Astrocyte (in vitro differentiated cells and primary cell): ENCODE results near the gene VN1R5. TPM values are rescaled to one million over a fixed set of nuclear protein-coding genes. Genes with fewer than 3 reads are reported as not detected.

Experiments used
- DNase-seq: peaks from one replicate; pipeline ENCODE4 v3.0.0-alpha.2; 2010; ENCODE audit warnings: low read depth
- FAIRE-seq: peaks from 2 replicates; lab custom pipeline; 2011; peaks lifted over from hg19 to GRCh38; lab: Jason Lieb, UNC
- H2AFZ ChIP-seq: 2 replicates; pipeline ENCODE4 v1.6.0; 2012; ENCODE audit warnings: low read depth, low read length, inconsistent platforms
- H3K27ac ChIP-seq: 2 replicates; pipeline ENCODE4 v1.5.1; 2011; ENCODE audit warnings: low read depth, low read length, inconsistent platforms
- H3K27me3 ChIP-seq: 2 replicates; pipeline ENCODE4 v1.6.0; 2011; ENCODE audit warnings: low read length, inconsistent platforms; ENCODE audit not compliant: insufficient read depth
- H3K36me3 ChIP-seq: 2 replicates; pipeline ENCODE4 v1.5.1; 2011; ENCODE audit warnings: low read length, inconsistent platforms; ENCODE audit not compliant: insufficient read depth
- H3K4me1 ChIP-seq: 2 replicates; pipeline ENCODE4 v1.5.1; 2011; ENCODE audit warnings: low read length, inconsistent platforms; ENCODE audit not compliant: insufficient read depth
- H3K4me2 ChIP-seq: 2 replicates; pipeline ENCODE4 v1.6.0; 2012; ENCODE audit warnings: low read length, inconsistent platforms
- H3K4me3 ChIP-seq: 2 replicates; pipeline ENCODE4 v1.5.1; 2011; ENCODE audit warnings: low read depth, mild to moderate bottlenecking, low read length, inconsistent platforms; ENCODE audit not compliant: insufficient read depth
- H3K79me2 ChIP-seq: 2 replicates; pipeline ENCODE4 v1.6.0; 2012; ENCODE audit warnings: mild to moderate bottlenecking, low read length, inconsistent platforms; ENCODE audit not compliant: insufficient read depth
- H3K9ac ChIP-seq: 2 replicates; pipeline ENCODE4 v1.6.0; 2012; ENCODE audit warnings: mild to moderate bottlenecking, low read length, inconsistent platforms
- H3K9me3 ChIP-seq: 2 replicates; pipeline ENCODE4 v1.5.1; 2012; ENCODE audit warnings: low read depth, mild to moderate bottlenecking, low read length, inconsistent platforms; ENCODE audit not compliant: insufficient read depth
- H4K20me1 ChIP-seq: 2 replicates; pipeline ENCODE4 v1.6.0; 2012; ENCODE audit warnings: low read length, inconsistent platforms; ENCODE audit not compliant: insufficient read depth
- H3K27ac Mint-ChIP-seq: one replicate; pipeline ENCODE4 v1.8.0; 2021; ENCODE audit warnings: mild to moderate bottlenecking, mixed read lengths; ENCODE audit not compliant: unreplicated experiment
- H3K27me3 Mint-ChIP-seq: one replicate; pipeline ENCODE4 v1.8.0; 2021; ENCODE audit warnings: low read depth, mixed read lengths; ENCODE audit not compliant: unreplicated experiment
- H3K36me3 Mint-ChIP-seq: one replicate; pipeline ENCODE4 v1.8.0; 2021; ENCODE audit warnings: low read depth, mixed read lengths; ENCODE audit not compliant: unreplicated experiment
- H3K4me1 Mint-ChIP-seq: one replicate; pipeline ENCODE4 v1.8.0; 2021; ENCODE audit warnings: low read depth, mixed read lengths; ENCODE audit not compliant: unreplicated experiment
- H3K4me3 Mint-ChIP-seq: one replicate; pipeline ENCODE4 v1.8.0; 2021; ENCODE audit warnings: mild to moderate bottlenecking, moderate library complexity, mixed read lengths; ENCODE audit not compliant: unreplicated experiment
- H3K9me3 Mint-ChIP-seq: one replicate; pipeline ENCODE4 v1.8.0; 2021; ENCODE audit warnings: mild to moderate bottlenecking, mixed read lengths; ENCODE audit not compliant: unreplicated experiment
- CTCF ChIP-seq: IDR thresholded peaks from 2 replicates; pipeline ENCODE4 v1.5.1; 2011; ENCODE audit warnings: low read depth, mild to moderate bottlenecking, inconsistent platforms, low read length, moderate library complexity; ENCODE audit not compliant: insufficient read depth
- EZH2 ChIP-seq: IDR thresholded peaks from 2 replicates; pipeline ENCODE4 v1.6.1; 2012; ENCODE audit warnings: mild to moderate bottlenecking, low read length, inconsistent platforms; ENCODE audit not compliant: insufficient read depth
- total RNA-seq: library from RNA; stranded (reverse); gene quantifications from 2 replicates; pipeline ENCODE4 v1.2.1, GENCODE V29; 2021

Gene VN1R5
- total RNA-seq, 1 donor from 2014 or later: not detected

GRCh38 chr1:247241691-247242090 lies 14.2 kb upstream of the VN1R5 start:
- FAIRE-seq (no peak), DNase-seq (no peak)
- H3K27me3 Mint-ChIP-seq: peaks cover 3% of the 10 kb centered on the region
- H2AFZ ChIP-seq: no peak overlapping the region
- H3K27me3 ChIP-seq: no peaks in the 10 kb centered on the region
- no peak overlapping the region for H3K4me2 ChIP-seq
- TF ChIP-seq CTCF: no peak
- TF ChIP-seq EZH2: no peak
- no peaks in the 10 kb centered on the region for H3K36me3 ChIP-seq
- no peaks in the 10 kb centered on the region for H3K36me3 Mint-ChIP-seq
- peak overlapping the region; percentile 66 for H3K27ac Mint-ChIP-seq
- no peaks in the 10 kb centered on the region for H3K79me2 ChIP-seq
- no peak overlapping the region for H3K4me3 ChIP-seq
- peaks cover 4% of the 10 kb centered on the region for H3K4me1 Mint-ChIP-seq
- peaks cover 4% of the 10 kb centered on the region for H3K9me3 Mint-ChIP-seq
- no peaks in the 10 kb centered on the region for H3K4me1 ChIP-seq
- H3K4me3 Mint-ChIP-seq: no peak overlapping the region
- no peaks in the 10 kb centered on the region for H4K20me1 ChIP-seq
- no peak overlapping the region for H3K9ac ChIP-seq
- no peaks in the 10 kb centered on the region for H3K9me3 ChIP-seq
- no peak overlapping the region for H3K27ac ChIP-seq

- Histone ChIP-seq H4K20me1 (no peaks in the 10 kb centered on the region), H3K9me3 (no peaks in the 10 kb centered on the region), H3K4me2 (no peak overlapping the region), H3K4me3 (no peak overlapping the region), H3K27ac (no peak overlapping the region), H3K4me1 (no peaks in the 10 kb centered on the region), H3K9ac (no peak overlapping the region), H3K79me2 (no peaks in the 10 kb centered on the region), H3K27me3 (no peaks in the 10 kb centered on the region), H3K36me3 (no peaks in the 10 kb centered on the region), H2AFZ (no peak overlapping the region)
- Mint-ChIP-seq H3K27me3 (no peaks in the 10 kb centered on the region), H3K4me1 (peaks cover 4% of the 10 kb centered on the region), H3K9me3 (peaks cover 4% of the 10 kb centered on the region), H3K36me3 (no peaks in the 10 kb centered on the region), H3K4me3 (no peak overlapping the region), H3K27ac (no peak overlapping the region)
- FAIRE-seq: no peak
- no peak for DNase-seq
- no peak for TF ChIP-seq EZH2
- no peak for TF ChIP-seq CTCF
Measured at GRCh38 chr1:247243524-247244137, 12.2 kb upstream of the VN1R5 start.

- FAIRE-seq (no peak), DNase-seq (no peak)
- TF ChIP-seq CTCF (no peak), EZH2 (no peak)
- H3K4me3 ChIP-seq: no peak overlapping the region
- no peaks in the 10 kb centered on the region for H4K20me1 ChIP-seq
- peaks cover 6% of the 10 kb centered on the region for H3K9me3 Mint-ChIP-seq
- H3K27ac Mint-ChIP-seq: no peak overlapping the region
- no peak overlapping the region for H3K9ac ChIP-seq
- no peaks in the 10 kb centered on the region for H3K36me3 ChIP-seq
- no peaks in the 10 kb centered on the region for H3K27me3 ChIP-seq
- H3K27ac ChIP-seq: no peak overlapping the region
- no peaks in the 10 kb centered on the region for H3K36me3 Mint-ChIP-seq
- H2AFZ ChIP-seq: no peak overlapping the region
- H3K27me3 Mint-ChIP-seq: no peaks in the 10 kb centered on the region
- no peak overlapping the region for H3K4me2 ChIP-seq
- no peak overlapping the region for H3K4me3 Mint-ChIP-seq
- no peaks in the 10 kb centered on the region for H3K9me3 ChIP-seq
- no peaks in the 10 kb centered on the region for H3K79me2 ChIP-seq
- H3K4me1 Mint-ChIP-seq: peaks cover 4% of the 10 kb centered on the region
- no peaks in the 10 kb centered on the region for H3K4me1 ChIP-seq
Measured at GRCh38 chr1:247246325-247247115, 9.4 kb upstream of the VN1R5 start.
